ENCODE measurements around the gene KBTBD4.

KBTBD4 gene

DNA sequence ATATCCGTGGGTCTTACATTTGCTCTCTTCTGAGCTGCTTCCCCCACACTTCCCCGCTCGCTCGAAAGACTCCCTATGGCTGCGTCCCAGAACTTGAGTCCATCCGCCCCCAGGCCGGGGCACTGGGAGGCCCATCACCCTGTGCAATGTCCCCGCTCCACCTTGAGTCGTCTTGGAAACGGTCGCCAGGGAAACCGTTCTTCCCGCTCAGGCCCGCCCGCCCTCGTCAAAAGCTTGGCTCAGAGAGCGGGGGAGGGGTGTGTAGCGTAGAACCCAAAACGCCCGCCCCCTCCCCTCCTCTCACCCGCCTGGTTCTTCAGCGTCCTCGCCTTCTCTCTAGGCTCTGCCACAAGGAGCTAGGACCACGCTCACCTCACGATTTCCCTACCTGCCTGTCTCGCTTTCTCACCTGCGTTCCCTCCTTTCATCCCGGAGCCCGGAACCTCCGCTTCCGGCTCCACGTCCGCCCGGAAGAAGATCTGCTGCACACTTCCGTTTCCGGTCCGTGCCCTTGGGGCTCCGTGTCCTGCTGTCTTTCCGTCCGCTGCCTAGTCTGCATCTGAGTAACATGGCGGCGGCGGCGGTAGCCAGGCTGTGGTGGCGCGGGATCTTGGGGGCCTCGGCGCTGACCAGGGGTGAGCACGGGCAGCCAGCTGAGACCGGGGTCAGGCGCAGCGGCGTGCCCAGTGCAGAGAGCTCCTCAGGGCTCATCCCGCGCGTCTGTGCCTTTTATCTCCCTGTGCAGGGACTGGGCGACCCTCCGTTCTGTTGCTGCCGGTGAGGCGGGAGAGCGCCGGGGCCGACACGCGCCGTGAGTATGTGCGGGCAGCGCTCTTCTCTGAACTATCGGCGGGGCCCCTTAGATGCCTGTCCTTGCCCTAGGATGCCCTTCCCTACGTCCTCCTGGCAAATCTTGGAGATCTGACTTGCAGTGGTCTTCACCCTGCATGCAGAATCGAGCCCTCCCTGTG lies at the start of gene KBTBD4, which contains the start of gene NDUFS3:
KBTBD4 (minus strand) TSS at position 447 of the 971 bp plus-strand sequence; CDS start at position 428, 19 bp downstream.
NDUFS3 (plus strand) TSS at position 551 of the 971 bp plus-strand sequence; CDS start at position 569, 18 bp downstream.
- peak; percentile 97 for DNase-seq

DNA sequence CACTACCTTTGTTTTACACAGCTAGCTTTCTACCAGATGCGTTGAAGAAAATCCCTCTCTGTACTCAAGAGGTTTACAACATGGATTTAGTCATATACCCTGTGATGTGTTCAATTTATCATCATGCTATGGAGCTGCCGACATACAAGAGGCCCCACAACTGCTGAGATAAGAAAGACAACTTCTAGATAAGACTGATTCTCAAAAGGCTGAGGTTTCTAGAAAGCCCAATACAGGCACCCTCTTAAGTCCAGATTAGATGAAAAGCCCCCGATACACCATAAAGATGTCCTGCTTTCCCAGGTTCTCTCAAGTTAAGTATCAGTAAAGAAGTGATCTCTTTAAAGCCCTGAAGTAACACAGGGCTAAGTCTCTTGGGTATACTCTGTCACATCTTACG lies 49.3 kb upstream of the KBTBD4 start:
- DNase-seq, result no peak

DNA sequence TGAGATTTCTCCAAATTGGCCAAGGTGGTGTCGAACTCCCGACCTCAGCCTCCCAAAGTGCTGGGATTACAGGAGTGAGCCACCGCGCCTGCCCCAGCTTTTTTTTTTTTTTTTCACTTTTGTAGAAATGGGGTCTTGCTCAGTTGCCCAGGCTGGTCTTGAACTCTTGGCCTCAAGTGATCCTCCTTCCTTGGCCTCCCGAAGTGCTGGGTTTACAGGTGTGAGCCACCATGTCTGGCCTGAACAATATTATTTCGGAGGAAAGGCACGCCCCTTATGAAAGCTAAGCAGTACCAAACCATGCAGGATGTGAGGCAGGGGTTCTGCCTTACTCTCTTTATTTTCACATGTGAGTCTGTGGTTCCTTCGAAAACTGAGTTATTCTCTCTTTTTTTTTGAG lies 47.5 kb upstream of the KBTBD4 start:
- DNase-seq, result no peak

DNA sequence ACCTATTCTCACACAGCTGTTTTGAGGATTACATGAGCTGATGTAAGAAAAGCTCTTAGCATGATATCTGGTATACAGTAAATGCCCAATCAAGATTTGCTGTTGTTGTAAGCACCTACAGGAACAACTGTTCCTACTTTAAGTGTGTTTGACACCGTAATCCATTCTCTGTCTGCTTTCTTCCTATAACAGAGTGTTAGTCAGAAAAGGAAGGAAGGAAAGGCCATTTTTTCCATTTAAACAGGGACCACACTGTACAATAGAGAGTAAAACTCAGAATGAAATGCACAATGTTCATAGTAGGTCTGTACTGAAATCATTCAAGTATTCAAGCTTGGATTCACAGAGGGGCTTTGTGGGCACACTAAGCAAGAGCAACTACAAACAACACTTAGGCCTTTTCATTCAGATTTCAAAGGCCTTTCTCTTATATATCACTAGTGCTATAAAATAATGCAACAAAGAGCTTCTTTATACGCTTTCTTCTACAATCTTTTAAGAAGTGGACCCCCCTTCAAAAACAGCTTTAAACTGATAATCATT lies 42.1 kb upstream of the KBTBD4 start:
- DNase-seq, result no peak

DNA sequence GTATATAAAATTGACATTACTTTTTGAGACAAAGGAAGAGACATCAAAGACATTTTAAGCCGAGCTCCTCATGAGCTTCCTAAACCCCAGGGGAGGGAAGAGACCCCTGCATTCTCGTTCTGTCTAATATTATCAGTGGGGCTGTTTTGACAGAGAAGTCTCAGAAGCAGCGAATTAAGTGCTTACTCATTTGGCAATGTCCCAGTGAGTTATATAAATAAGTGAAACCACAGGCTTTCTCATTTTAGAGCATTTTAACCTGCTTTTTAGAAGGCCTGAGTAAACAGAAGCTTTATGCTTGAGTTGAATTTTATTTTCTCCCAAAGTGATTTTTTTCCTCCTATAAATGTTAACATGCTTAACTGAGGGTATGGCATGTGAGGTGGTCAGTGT lies 38.6 kb upstream of the KBTBD4 start:
- no peak for DNase-seq

DNA sequence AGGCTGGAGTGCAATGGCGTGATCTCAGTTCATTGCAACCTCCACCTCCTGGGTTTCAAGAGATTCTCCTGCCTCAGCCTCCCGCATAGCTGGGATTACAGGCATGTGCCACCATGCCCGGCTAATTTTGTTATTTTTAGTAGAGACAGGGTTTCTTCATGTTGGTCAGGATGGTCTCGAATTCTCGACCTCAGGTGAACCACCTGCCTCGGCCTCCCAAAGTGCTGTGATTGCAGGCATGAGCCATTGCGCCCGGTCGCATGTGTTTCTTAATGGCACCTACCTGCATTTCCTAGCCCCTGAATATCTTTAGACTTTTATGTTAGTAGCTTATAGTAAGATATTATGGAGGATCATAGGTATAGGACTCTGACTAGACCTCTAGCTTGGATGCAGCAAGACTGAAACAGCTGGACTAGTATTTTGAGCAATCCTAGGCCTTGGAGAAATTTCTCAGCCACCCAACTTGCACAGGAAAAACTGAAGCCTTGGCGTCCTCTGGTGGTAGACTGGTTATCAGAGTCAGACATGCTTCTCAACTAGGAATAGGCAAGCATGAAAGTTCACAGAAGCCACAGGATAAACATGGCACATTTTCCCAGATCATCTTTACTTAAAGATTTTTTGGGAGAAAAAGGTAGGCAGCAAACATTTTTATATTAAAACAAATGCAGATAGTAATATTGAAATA lies 38.1 kb upstream of the KBTBD4 start:
- peak; percentile 45 for DNase-seq

DNA sequence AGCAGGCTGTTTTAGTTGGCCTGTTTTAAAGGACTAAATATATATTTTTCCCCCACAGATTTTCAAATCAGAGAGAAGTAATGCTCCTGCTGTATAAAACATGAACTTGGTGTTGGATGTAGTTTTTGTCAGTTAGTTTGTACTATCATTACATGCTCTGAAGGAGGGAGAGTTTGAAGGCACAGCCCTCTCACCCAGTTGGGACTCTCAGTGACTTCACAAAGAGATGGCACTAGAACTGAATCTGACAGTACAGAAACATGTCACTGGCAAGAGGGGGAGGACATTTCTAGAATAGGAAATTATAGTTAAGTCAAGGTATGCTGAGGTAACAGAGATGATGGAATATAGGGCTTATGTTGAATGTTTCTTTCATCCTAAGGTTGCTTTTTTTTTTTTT lies 36.5 kb upstream of the KBTBD4 start:
- no peak for DNase-seq

DNA sequence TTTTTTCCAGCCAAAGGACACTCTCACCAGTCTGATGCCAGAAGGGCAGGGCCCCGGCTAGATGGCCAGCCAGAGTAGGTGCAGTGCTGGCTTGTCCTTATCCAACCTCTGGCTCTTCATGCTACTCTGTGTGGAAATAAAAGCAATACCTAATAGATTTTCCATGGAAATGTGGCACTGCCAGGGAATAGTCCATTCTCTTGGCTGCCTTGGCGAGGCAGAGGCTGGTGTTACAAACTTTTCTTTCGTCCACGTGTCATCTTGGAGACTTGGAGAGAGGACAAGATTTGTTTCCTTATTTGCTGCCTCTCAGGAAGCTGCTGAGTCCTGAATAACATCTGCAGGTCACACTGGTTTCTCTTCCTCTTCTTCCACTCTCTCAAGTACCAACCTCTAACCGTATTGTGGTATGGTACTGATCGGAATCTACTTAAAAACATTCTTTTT lies 32.6 kb upstream of the KBTBD4 start:
- no peak for DNase-seq

DNA sequence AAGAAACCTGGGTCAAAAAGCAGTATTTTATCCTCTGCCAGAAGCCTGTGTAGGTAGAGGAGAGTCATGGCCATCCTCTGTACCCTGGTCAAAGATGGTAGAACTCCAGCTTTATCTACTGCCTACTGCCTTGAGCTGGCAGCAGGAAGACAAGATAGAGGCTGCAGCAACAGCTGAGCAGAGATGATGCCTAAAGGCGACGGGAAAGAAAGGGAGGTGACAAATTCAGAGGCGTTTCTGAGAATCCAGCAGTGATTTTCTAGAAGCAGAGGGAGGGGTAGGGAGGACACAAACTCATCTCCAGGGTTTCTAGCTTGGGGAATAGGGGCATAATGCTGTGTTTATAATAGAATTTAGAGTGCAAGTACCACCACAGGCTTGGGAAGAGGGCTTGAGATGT lies 30.9 kb upstream of the KBTBD4 start:
- no peak for DNase-seq

DNA sequence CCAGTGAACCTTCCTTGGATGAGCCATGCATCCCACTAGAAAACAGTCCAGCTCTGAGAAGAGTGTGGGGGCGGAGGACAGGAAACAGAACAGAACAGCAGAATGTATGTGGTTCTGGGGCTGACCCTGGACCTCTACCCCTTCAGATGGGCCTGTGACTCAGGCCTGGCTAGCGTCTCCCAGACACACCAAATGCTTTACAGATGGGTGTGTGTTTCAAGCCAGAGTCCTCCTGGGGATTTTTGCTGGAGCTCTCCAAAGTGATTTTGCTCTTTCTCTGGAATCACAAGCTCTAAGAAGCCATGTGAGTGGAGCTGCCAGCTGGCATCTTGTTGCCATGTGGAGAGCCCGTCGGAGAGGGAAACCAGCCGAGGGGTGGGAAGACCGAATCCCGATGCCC lies 28.6 kb upstream of the KBTBD4 start:
- DNase-seq, result no peak

DNA sequence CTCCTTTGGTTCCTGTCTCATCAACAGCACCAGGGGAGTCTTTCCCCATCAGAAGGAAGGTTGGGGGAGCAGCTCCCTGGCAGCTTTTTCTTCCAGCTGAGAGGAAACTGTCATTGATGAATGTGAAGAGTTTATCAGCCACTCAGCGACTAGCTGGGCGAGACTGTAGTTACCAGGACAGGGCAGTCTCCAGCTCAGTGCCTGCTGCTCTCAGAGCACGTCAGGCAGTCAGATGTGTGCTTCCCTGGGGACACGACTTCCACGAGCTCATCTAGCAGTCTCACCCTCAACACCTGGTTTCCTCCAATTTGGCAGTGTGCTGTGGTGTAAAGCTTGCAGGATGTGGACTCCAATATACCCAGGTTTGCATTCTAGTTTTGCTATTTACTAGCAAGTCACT lies 28.0 kb upstream of the KBTBD4 start:
- no peak for DNase-seq

DNA sequence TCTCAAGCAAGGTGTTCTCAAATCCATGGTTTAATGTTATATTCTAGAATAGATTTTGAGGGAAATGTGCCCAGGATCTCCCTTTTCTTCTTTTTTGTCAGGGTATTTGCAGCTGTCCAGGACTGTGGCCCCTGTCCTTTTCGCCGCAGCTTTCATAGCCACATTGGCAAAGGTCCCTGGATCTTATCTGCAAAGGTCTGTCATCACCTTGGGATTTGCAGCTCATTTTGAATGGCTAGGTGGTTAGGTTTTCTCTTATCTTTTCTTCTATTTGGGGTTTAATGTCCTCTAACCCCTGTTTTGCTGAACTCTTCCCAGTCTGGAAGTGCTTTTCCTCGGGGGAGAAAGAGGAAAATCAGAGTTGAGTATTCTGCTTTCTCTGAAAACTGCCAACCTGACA lies 27.2 kb upstream of the KBTBD4 start:
- DNase-seq, result no peak

DNA sequence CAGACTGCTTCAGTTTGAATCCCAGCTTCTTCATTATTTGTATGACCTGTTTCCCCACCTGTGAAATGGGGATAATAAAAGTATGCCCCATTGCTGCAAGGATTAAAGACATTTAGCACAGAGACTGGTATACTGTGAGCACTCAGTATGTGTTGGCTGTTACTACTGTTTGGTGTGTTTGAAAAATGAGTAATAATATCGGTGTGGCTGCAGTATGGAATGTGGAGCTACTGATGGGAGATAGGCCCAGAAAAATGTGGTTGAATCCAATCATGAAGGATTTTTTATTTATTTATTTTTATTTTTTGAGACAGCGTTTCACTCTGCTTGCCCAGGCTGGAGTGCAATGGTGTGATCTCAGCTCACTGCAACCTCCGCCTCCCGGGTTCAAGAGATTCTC lies 24.5 kb upstream of the KBTBD4 start:
- DNase-seq, result no peak

DNA sequence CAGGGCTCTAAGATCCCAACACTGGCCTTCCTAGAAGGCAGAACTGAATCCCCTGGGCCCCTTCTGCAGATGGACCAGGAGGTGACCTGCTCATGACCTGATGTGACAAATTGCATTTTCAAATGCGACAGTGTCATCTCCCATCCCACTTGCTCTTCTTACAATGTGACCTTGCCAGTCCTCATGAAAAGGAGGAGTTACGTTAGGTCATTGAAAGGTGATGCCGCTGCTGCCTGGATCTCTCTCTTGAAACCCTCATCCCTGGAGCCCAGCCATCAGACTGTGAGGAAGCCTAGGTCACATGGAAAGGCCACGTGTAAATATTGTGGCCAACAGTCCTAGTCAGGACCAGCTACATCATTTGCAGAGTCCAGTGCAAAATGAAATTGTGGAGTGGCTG lies 21.1 kb upstream of the KBTBD4 start:
- DNase-seq, result no peak

DNA sequence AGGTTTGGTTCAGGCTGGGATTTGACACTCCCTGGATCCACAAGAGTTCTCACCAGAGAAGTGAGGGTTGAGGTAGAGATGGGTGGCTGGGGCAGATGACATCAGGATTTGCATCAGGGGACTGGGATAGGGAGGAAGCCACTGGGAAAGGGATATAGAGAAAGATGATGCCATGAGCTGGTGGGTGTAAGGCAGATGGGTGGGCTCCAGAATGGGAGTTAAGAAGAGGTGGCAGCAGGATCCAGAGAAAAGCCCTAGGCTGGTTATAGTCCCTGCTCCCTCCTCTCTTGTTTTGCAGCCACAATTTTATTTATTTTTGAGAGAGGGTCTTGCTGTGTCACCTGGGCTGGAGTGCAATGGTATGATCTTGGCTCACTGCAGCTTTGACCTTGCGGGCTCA lies 17.2 kb upstream of the KBTBD4 start:
- DNase-seq, result no peak

DNA sequence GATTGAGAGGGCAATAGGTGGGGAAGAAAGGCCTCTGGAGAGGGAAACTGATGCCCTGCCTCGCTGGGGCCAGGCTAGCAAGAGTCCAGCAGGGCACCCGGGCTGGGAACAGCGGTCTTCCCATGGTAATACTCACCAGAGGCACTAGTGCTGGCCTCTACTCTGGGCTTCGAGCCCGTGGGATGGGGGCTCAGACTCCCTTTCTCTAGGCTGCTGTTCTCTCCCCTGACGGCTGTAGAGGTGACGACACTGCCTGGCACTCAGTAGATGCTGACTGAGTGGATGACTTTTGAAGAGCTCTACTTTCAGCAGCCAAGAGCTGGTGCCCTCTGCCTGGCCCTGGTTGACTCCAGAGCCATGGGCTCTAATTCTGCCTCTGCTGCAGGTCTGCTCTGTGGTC lies 16.3 kb upstream of the KBTBD4 start:
- DNase-seq, result no peak

DNA sequence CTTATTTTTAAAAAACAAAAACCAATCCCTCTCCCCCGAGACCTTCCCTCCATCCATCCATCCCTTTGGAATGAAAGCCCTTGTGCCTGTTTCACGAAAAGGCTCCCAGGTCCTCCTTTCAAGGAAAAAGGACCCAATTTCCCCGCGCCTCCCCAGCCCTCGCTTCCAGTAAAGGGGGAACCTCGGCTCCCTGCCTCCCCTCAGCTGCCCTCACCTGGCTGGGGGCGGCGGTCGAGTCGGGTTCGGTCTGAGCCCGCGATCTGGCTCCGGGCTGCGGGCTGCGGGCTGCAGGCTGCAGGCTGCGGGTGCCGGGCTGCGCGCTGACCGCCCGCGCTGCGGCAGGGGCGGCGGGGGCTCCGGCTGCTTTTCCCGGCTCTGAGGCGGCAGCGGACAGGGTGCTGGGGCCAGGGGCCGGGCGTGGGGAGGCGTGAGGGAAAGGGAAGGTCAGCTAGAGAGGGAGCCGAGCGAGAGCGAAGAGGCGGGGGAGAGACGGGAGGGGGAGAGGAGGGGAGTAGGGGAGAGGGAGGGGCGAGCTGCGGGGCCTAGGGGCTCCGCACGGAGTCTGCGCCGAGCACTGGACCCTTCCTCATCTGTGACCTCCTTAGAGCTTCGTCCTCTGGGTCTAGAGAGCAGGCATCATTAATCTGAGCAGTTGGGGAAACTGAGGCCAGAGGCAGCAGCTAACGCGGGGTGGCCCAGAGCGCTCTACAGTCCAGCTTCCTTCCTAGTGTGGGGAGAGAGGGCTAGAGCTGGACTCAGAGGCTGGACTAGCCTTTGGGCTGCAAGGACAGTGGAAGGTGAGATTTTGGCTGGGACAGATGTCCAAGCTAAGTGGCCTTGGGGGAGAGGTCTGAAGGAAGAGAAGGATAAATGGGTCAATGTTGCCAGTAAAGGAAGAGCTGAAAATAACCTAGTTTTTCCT lies 15.4 kb upstream of the KBTBD4 start, which contains the start of gene C1QTNF4:
C1QTNF4 (minus strand) TSS at position 478 of the 922 bp plus-strand sequence. CDS start 3,601 bp downstream, outside the sequence.
- DNase-seq, result no peak

DNA sequence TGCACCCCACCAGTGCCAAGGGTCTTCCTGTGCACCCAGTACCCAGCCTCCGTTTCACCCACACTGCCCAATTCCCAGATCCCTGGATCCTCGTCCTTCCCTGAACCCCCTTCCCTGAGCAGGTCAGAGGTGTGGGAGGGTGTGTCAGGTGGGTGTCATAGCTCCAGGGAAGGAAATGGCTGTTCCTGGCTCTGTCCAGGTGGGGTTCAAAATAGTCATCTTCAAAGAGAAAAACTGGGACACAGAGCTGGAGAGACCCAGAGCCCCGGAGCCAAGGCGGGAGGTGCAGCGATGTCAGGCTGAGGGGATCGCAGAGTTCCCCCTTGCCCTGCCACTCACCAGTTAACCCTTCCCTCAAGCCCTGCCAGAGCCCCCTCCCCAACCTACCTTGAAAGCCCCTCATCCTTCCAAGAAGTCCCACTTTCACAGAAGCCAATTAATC lies 14.7 kb upstream of the KBTBD4 start:
- DNase-seq, result no peak

DNA sequence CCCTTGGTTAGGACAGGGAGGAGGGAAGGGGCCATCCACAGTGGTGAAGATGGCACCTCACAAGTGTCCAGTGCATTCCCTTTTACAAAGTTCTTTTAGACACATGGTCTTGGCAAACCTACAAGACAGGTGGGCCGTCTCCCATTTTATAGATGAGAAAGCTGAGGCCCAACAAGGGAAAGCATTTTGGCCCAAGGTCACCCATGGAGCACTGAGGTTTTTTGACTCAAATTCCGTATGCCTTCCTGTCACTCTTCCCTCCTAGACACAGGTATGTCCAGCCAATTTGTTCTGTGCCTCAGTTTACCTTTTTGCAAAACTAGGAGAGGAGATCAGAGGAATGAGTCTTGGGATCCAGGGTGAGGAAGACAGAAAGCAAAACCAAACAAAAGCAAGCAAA lies 14.2 kb upstream of the KBTBD4 start:
- DNase-seq, result no peak

DNA sequence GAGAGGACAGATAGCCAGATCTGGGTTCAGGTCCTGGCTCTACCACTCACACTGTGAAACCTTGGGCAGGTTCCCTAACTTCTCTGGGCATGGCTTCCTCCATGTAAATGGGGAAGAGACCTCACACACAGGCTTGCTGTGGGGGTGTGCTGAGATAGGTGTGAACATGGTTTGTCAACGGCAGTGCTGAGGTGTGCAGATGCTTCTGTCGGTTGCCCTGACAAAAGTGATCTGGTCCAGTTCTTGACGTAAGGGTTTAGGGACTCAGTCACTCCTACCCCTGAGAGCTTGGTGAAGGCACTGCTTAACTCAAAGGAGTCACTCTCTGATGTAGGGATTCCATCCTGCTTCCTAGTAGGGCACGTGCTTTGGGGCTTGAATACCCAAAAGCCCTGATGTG lies 13.5 kb upstream of the KBTBD4 start:
- no peak for DNase-seq

DNA sequence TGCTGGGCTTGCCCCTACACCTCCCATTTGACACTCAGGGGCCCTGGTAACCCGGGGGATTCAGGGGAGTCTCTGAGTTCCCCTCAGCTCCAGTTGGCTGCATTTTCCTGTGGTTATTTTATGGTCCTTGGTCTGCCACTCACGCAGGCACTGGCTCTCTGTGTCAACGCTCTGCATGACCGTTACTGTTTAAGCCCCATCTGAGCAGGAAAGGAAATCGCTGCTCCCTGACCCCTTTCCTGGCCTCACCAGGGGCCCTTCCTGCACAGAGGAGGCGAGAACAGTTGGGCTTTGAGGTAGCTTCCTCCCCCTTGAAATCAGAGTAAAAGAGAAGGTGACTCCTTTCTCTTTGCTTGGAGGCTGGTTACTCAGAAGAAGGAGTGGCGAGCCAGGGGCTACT lies 13.0 kb upstream of the KBTBD4 start:
- no peak for DNase-seq

Measured in NCI-H2227 treated with DMSO at 0.1 percent for 48 hours (cell line).